DMS 273 (cell line): Measurements from ENCODE around the gene AQP4.

ENCODE experiments used
- DNase-seq: peaks from one replicate; lab custom pipeline; 2025; ENCODE audit not compliant: unreplicated experiment; lab: John Stamatoyannopoulos, UW

AQP4 gene

GRCh38 chr18:26843760-26844159 lies 21.7 kb downstream of the AQP4 start:
- DNase-seq: no peak

- no peak for DNase-seq
Measured at GRCh38 chr18:26840965-26841364, 24.5 kb downstream of the AQP4 start.

GRCh38 chr18:26839609-26840008 lies 25.9 kb downstream of the AQP4 start:
- no peak for DNase-seq

GRCh38 chr18:26832302-26832701 lies 33.2 kb downstream of the AQP4 start:
- no peak for DNase-seq

- no peak for DNase-seq
Measured at GRCh38 chr18:26827581-26827980, 37.9 kb downstream of the AQP4 start.

- DNase-seq: no peak
Measured at GRCh38 chr18:26826656-26827235, 38.8 kb downstream of the AQP4 start.

- DNase-seq: no peak
Measured at GRCh38 chr18:26821181-26821580, 44.3 kb downstream of the AQP4 start.

GRCh38 chr18:26819046-26819445 lies 46.5 kb downstream of the AQP4 start:
- DNase-seq: no peak

GRCh38 chr18:26818461-26818860 lies 47.0 kb downstream of the AQP4 start:
- no peak for DNase-seq

GRCh38 chr18:26813043-26813442 lies 52.5 kb downstream of the AQP4 start:
- DNase-seq: peak; percentile 42

GRCh38 chr18:26812462-26812861 lies 53.0 kb downstream of the AQP4 start:
- no peak for DNase-seq

GRCh38 chr18:26809346-26809745 lies 56.2 kb downstream of the AQP4 start:
- DNase-seq: no peak

GRCh38 chr18:26806224-26806623 lies 59.3 kb downstream of the AQP4 start:
- DNase-seq: no peak

GRCh38 chr18:26804519-26804918 lies 61.0 kb downstream of the AQP4 start:
- peak; percentile 3 for DNase-seq

GRCh38 chr18:26803643-26804042 lies 61.9 kb downstream of the AQP4 start:
- no peak for DNase-seq

GRCh38 chr18:26802330-26803200 lies 62.9 kb downstream of the AQP4 start:
- no peak for DNase-seq
